GM18511 (cell line): Measurements from ENCODE around the gene NEURL3.
"Not testable (repeated sequence)": the region's sequence is repeated elsewhere in the genome, so short reads cannot be mapped to it uniquely, and the experiment has no call there.

Experiments
- ATAC-seq: cut with Tn5 transposase; IDR thresholded peaks from one replicate; pipeline ENCODE4 v1.9.1; 2021; ENCODE audit warnings: mild to moderate bottlenecking, moderate library complexity; ENCODE audit not compliant: unreplicated experiment

The NEURL3 gene

GRCh38 chr2:96489261-96489660, 15.9 kb downstream of the NEURL3 start:
- no peak for ATAC-seq

- ATAC-seq = no peak
These were observed 18.5 kb downstream of the NEURL3 start for GRCh38 chr2:96486696-96487095.

- peak; percentile 93 for ATAC-seq
These were observed 19.2 kb downstream of the NEURL3 start for GRCh38 chr2:96485751-96486651.

- no peak for ATAC-seq
These were observed 19.8 kb downstream of the NEURL3 start for GRCh38 chr2:96485350-96485749.

GRCh38 chr2:96484091-96484490, 21.1 kb downstream of the NEURL3 start:
- ATAC-seq = no peak

GRCh38 chr2:96477458-96477857, 27.7 kb downstream of the NEURL3 start:
- ATAC-seq = no peak

- ATAC-seq = no peak
These were observed 33.4 kb downstream of the NEURL3 start for GRCh38 chr2:96471772-96472171.

GRCh38 chr2:96470636-96471035, 34.5 kb downstream of the NEURL3 start:
- ATAC-seq = no peak

- ATAC-seq = no peak
These were observed 35.0 kb downstream of the NEURL3 start for GRCh38 chr2:96470109-96470508.

GRCh38 chr2:96468904-96469303, 36.3 kb downstream of the NEURL3 start:
- no peak for ATAC-seq

GRCh38 chr2:96464651-96465050, 40.5 kb downstream of the NEURL3 start:
- ATAC-seq = no peak

- ATAC-seq = no peak
These were observed 41.1 kb downstream of the NEURL3 start for GRCh38 chr2:96464061-96464460.

GRCh38 chr2:96463119-96463518, 42.0 kb downstream of the NEURL3 start:
- ATAC-seq = no peak

- ATAC-seq = not testable (repeated sequence)
These were observed 43.5 kb downstream of the NEURL3 start for GRCh38 chr2:96461616-96462015.

GRCh38 chr2:96452053-96452452, 53.1 kb downstream of the NEURL3 start:
- ATAC-seq = no peak

- no peak for ATAC-seq
These were observed 55.5 kb downstream of the NEURL3 start for GRCh38 chr2:96449637-96450036.

GRCh38 chr2:96449174-96449573, 56.0 kb downstream of the NEURL3 start:
- no peak for ATAC-seq

GRCh38 chr2:96447726-96448125, 57.4 kb downstream of the NEURL3 start:
- no peak for ATAC-seq
